Rectal smooth muscle tissue (tissue), 1 donor: ENCODE data around the gene LARGE1.

Experiments used
- H3K27ac ChIP-seq: one replicate; pipeline ENCODE4 v1.7.0; 2013; ENCODE audit warnings: low read depth, low read length, inconsistent platforms
- H3K27me3 ChIP-seq: one replicate; pipeline ENCODE4 v1.7.0; 2013; ENCODE audit warnings: low read length; ENCODE audit not compliant: control insufficient read depth, insufficient read depth
- H3K36me3 ChIP-seq: one replicate; pipeline ENCODE4 v1.7.0; 2013; ENCODE audit warnings: low read length; ENCODE audit not compliant: control insufficient read depth, insufficient read depth
- H3K4me1 ChIP-seq: one replicate; pipeline ENCODE4 v1.7.0; 2013; ENCODE audit warnings: low read length; ENCODE audit not compliant: control insufficient read depth, insufficient read depth
- H3K4me3 ChIP-seq: one replicate; pipeline ENCODE4 v1.7.0; 2013; ENCODE audit warnings: low read length
- H3K9ac ChIP-seq: one replicate; pipeline ENCODE4 v1.7.0; 2013; ENCODE audit warnings: low read length

Gene LARGE1

DNA sequence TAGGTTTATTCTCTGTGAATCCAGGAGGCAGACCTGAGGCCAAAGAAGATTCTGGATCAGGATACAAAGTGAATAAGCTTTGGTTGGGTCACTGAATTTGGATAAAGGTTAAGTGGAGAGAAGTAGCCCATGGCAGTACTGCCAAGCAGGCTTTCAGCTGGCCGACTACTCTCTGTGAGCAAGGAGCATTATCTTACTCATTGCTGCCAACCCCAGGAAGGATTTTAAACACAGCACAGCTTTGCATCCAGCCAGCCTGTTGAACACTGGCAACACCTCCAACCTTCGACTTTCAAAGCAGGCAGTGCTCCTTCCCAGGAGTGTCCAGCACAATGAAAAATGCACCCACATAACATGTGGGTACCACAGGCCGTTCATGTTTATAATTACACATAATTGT lies 498.4 kb downstream of the LARGE1 start:
- Histone ChIP-seq H3K27ac (no peak overlapping the region), H3K36me3 (no peaks in the 10 kb centered on the region), H3K9ac (no peak overlapping the region), H3K27me3 (no peaks in the 10 kb centered on the region), H3K4me3 (no peak overlapping the region), H3K4me1 (no peaks in the 10 kb centered on the region)

DNA sequence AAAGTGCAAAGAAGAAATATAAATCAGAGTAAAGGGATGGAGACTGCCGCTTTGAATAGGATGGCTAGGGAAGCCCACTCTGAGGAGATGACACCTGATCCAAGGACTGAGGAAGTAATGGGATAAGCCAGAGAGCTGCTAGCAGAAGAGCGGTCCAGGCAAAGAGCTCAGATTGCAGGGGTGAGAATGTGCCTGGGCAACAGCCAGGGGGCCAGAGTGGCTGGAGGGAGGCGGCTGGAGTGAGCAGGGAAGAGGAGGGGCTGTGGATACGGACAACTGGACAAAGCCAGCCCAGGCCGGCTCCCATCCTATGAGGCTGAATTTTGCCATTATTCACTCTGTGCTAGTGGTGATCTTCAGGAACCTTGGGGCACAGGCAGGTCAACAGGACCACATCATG lies 501.8 kb downstream of the LARGE1 start:
- Histone ChIP-seq H3K27me3 (no peaks in the 10 kb centered on the region), H3K9ac (no peak overlapping the region), H3K27ac (no peak overlapping the region), H3K4me1 (no peaks in the 10 kb centered on the region), H3K4me3 (no peak overlapping the region), H3K36me3 (no peaks in the 10 kb centered on the region)

DNA sequence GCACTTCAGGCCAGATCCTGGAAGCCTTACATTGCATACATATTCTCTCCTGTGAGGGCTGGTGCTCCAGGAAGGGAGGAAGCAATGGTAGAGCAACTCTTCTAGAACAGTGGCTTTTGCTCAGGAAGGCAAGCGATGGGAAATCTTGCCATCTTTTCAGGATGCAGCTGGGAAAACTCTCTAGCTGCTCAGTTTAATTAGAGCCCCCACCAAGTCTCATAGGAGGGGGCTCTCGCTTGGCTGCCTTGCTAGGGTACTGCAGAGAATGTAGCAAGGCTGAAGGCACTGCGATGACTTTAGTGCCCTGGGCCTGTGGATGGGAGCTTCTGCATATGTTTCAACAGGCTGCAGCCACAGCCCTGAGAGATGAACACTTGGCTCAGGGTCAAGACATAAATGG lies 504.9 kb downstream of the LARGE1 start:
- H3K27ac ChIP-seq: no peak overlapping the region

DNA sequence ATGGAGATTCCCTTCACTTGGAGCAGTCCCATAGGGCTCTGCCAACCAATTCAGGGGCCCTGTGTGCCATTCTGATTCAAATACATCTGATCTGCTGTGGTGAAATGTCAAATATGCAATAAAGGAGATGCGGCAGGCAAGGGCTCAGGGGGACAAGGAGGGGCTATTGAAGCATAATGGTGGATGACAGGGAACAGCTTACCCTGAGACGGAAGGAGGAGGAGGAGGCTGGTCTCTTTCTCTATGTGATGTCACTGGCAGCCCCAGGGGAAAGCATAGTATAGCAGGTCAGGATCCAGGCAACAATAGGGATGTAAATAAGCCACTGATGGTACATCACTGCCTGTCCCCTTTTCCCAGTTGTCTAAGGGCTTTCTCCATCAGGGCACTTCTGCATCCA lies 511.2 kb downstream of the LARGE1 start:
- no peak overlapping the region for H3K4me3 ChIP-seq
- no peak overlapping the region for H3K9ac ChIP-seq
- no peaks in the 10 kb centered on the region for H3K36me3 ChIP-seq
- no peaks in the 10 kb centered on the region for H3K27me3 ChIP-seq
- H3K27ac ChIP-seq: no peak overlapping the region
- H3K4me1 ChIP-seq: no peaks in the 10 kb centered on the region

More for the DNA sequence above, 504.9 kb downstream of the LARGE1 start:
- H3K9ac ChIP-seq: no peak overlapping the region
- H3K4me3 ChIP-seq: no peak overlapping the region
- no peaks in the 10 kb centered on the region for H3K4me1 ChIP-seq
- no peaks in the 10 kb centered on the region for H3K36me3 ChIP-seq
- H3K27me3 ChIP-seq: no peaks in the 10 kb centered on the region

- Histone ChIP-seq H3K27ac (no peak overlapping the region), H3K4me1 (no peaks in the 10 kb centered on the region), H3K36me3 (no peaks in the 10 kb centered on the region), H3K27me3 (no peaks in the 10 kb centered on the region), H3K9ac (no peak overlapping the region), H3K4me3 (no peak overlapping the region)
Observed at GRCh38 chr22:33405194-33405593, 515.1 kb downstream of the LARGE1 start.

GRCh38 chr22:33404723-33405122 lies 515.6 kb downstream of the LARGE1 start:
- Histone ChIP-seq H3K9ac (no peak overlapping the region), H3K27me3 (no peaks in the 10 kb centered on the region), H3K4me3 (no peak overlapping the region), H3K27ac (no peak overlapping the region), H3K4me1 (no peaks in the 10 kb centered on the region), H3K36me3 (no peaks in the 10 kb centered on the region)

GRCh38 chr22:33402325-33402724 lies 518.0 kb downstream of the LARGE1 start:
- H3K36me3 ChIP-seq: no peaks in the 10 kb centered on the region
- H3K9ac ChIP-seq: no peak overlapping the region
- H3K27me3 ChIP-seq: no peaks in the 10 kb centered on the region
- H3K4me1 ChIP-seq: no peaks in the 10 kb centered on the region
- no peak overlapping the region for H3K4me3 ChIP-seq
- H3K27ac ChIP-seq: no peak overlapping the region

DNA sequence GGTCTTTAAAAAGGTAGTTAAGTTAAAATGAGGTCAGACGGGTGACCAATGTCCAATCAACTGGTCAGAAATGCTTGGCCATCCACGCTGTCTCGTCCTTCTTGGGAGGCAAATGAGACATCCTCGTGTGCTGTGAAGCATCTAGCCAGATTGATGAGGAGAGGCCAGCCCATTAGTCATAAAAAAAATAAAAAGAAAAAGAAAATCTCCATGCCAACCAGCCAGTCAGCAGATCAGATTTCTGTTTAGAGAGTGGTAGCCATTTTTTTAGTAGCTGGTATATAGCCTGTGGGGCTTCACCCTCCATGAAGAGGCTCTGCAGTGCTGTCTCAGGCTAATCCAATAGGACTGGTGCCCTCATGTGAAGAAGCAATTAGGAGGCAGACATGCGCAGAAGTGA lies 519.0 kb downstream of the LARGE1 start:
- H3K27ac ChIP-seq: no peak overlapping the region
- H3K27me3 ChIP-seq: no peaks in the 10 kb centered on the region
- no peaks in the 10 kb centered on the region for H3K4me1 ChIP-seq
- H3K4me3 ChIP-seq: no peak overlapping the region
- no peak overlapping the region for H3K9ac ChIP-seq
- no peaks in the 10 kb centered on the region for H3K36me3 ChIP-seq

- Histone ChIP-seq H3K27ac (no peak overlapping the region), H3K36me3 (no peaks in the 10 kb centered on the region), H3K27me3 (no peaks in the 10 kb centered on the region), H3K9ac (no peak overlapping the region), H3K4me3 (no peak overlapping the region), H3K4me1 (no peaks in the 10 kb centered on the region)
Observed at GRCh38 chr22:33400891-33401290, 519.4 kb downstream of the LARGE1 start.

GRCh38 chr22:33400061-33400840 lies 520.0 kb downstream of the LARGE1 start:
- Histone ChIP-seq H3K36me3 (no peaks in the 10 kb centered on the region), H3K27me3 (no peaks in the 10 kb centered on the region), H3K4me1 (no peaks in the 10 kb centered on the region), H3K4me3 (no peak overlapping the region), H3K9ac (no peak overlapping the region), H3K27ac (no peak overlapping the region)

GRCh38 chr22:33397381-33397907 lies 522.8 kb downstream of the LARGE1 start:
- Histone ChIP-seq H3K27me3 (no peaks in the 10 kb centered on the region), H3K27ac (no peak overlapping the region), H3K4me3 (no peak overlapping the region), H3K36me3 (no peaks in the 10 kb centered on the region), H3K4me1 (no peaks in the 10 kb centered on the region), H3K9ac (no peak overlapping the region)

DNA sequence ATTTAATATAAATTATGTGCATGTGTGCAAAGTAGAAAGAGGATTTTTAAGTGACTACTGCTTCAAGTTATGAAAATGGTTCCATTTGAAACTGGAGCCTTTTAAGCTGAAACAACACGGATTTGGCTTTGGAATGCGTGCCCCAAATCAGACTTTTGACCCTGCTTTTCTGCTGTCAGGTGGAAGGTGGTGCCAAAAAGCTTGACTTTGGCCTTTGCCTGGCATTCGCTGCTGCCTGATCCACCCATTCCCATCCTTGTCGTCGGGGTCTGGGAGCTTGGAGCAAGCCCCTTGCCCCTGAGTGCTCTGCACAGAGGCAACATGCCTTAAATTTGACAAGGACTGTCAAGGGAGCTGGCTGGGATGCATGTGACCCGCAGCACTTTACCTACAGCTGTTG lies 526.8 kb downstream of the LARGE1 start:
- Histone ChIP-seq H3K4me3 (no peak overlapping the region), H3K36me3 (no peaks in the 10 kb centered on the region), H3K4me1 (no peaks in the 10 kb centered on the region), H3K9ac (no peak overlapping the region), H3K27me3 (no peaks in the 10 kb centered on the region), H3K27ac (no peak overlapping the region)

DNA sequence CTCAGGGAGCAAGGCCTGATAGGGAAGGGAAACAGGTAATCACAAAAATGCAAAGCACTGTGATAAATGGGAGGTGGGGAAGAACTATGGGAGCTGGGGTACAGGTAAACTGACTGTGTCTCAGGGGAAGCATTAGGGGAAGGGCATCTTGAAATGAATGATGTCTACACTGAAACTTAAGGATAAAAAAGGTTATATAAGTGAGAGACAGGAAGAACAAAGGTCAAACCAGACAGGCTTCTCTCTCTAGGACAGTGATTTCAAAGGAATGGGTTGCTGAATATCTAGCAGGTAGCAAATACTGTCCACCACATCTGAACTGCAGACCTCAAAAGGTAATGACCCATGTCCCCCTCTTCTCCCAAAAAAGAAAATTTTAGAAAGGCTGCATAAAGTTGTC lies 529.0 kb downstream of the LARGE1 start:
- Histone ChIP-seq H3K9ac (no peak overlapping the region), H3K4me1 (no peaks in the 10 kb centered on the region), H3K4me3 (no peak overlapping the region), H3K27ac (no peak overlapping the region), H3K27me3 (no peaks in the 10 kb centered on the region), H3K36me3 (no peaks in the 10 kb centered on the region)
